Measurements from ENCODE around the gene NAALADL1.

Gene NAALADL1

GRCh38 chr11:65058419-65059054 is at the start of gene NAALADL1:
Gene NAALADL1, minus strand, starts transcription at chr11:65058553. Its CDS starts 32 bp downstream, at chr11:65058521.
- no peak for DNase-seq (ENCODE audit: low read depth)
- TF ChIP-seq POLR2A (IDR thresholded peaks at IDR 0.05; ENCODE audit: extremely low read depth, insufficient read length) = no peak
- no peak for TF ChIP-seq MAX (IDR thresholded peaks at IDR 0.05; ENCODE audit: low read depth, low read length)
- TF ChIP-seq MYC (IDR thresholded peaks at IDR 0.05; ENCODE audit: low read depth, low read length) = no peak
- H3K4me3 ChIP-seq (ENCODE audit: low read depth, low read length) = no peak within 1 kb of the TSS

- no peak overlapping the region for H3K4me3 ChIP-seq (ENCODE audit: low read depth, low read length)
- TF ChIP-seq MAX (IDR thresholded peaks at IDR 0.05; ENCODE audit: low read depth, low read length) (no peak), CTCF (IDR thresholded peaks at IDR 0.05; ENCODE audit: low read depth, low read length) (no peak), POLR2A (IDR thresholded peaks at IDR 0.05; ENCODE audit: extremely low read depth, insufficient read length) (no peak), MYC (IDR thresholded peaks at IDR 0.05; ENCODE audit: low read depth, low read length) (no peak)
- no peak for DNase-seq (ENCODE audit: low read depth)
Observed at GRCh38 chr11:65107751-65108468, 49.6 kb upstream of the NAALADL1 start.

GRCh38 chr11:65107078-65107477 is 48.7 kb upstream of the NAALADL1 start:
- DNase-seq (ENCODE audit: low read depth) = no peak
- TF ChIP-seq MYC (IDR thresholded peaks at IDR 0.05; ENCODE audit: low read depth, low read length) (no peak), CTCF (IDR thresholded peaks at IDR 0.05; ENCODE audit: low read depth, low read length) (no peak), POLR2A (IDR thresholded peaks at IDR 0.05; ENCODE audit: extremely low read depth, insufficient read length) (no peak), MAX (IDR thresholded peaks at IDR 0.05; ENCODE audit: low read depth, low read length) (no peak)
- H3K4me3 ChIP-seq (ENCODE audit: low read depth, low read length) = no peak overlapping the region

GRCh38 chr11:65104628-65105027 is 46.3 kb upstream of the NAALADL1 start:
- TF ChIP-seq MYC (IDR thresholded peaks at IDR 0.05; ENCODE audit: low read depth, low read length) (no peak), MAX (IDR thresholded peaks at IDR 0.05; ENCODE audit: low read depth, low read length) (no peak), POLR2A (IDR thresholded peaks at IDR 0.05; ENCODE audit: extremely low read depth, insufficient read length) (no peak), CTCF (IDR thresholded peaks at IDR 0.05; ENCODE audit: low read depth, low read length) (no peak)
- no peak overlapping the region for H3K4me3 ChIP-seq (ENCODE audit: low read depth, low read length)
- DNase-seq (ENCODE audit: low read depth) = no peak

GRCh38 chr11:65103476-65103875 is 45.1 kb upstream of the NAALADL1 start:
- H3K4me3 ChIP-seq (ENCODE audit: low read depth, low read length) = no peak overlapping the region
- DNase-seq (ENCODE audit: low read depth) = no peak
- no peak for TF ChIP-seq MYC (IDR thresholded peaks at IDR 0.05; ENCODE audit: low read depth, low read length)

GRCh38 chr11:65102142-65103095 is 44.1 kb upstream of the NAALADL1 start:
- no peak for DNase-seq (ENCODE audit: low read depth)
- H3K4me3 ChIP-seq (ENCODE audit: low read depth, low read length) = no peak overlapping the region
- TF ChIP-seq CTCF (IDR thresholded peaks at IDR 0.05; ENCODE audit: low read depth, low read length) (no peak), MAX (IDR thresholded peaks at IDR 0.05; ENCODE audit: low read depth, low read length) (no peak), MYC (IDR thresholded peaks at IDR 0.05; ENCODE audit: low read depth, low read length) (no peak), POLR2A (IDR thresholded peaks at IDR 0.05; ENCODE audit: extremely low read depth, insufficient read length) (no peak)

All from NB4 (cell line).